ENCODE measurements around the gene GRM7.

Gene GRM7

GRCh38 chr3:6857510-6857909 lies 3.4 kb upstream of the GRM7 start:
- TF ChIP-seq CTCF (IDR thresholded peaks at IDR 0.05; ENCODE audit: borderline replicate concordance, control extremely low read depth, extremely low read depth, insufficient read depth, missing control alignments): no peak
- no peak for DNase-seq (ENCODE audit: low spot score)
- in situ Hi-C loops (cut with MboI; ENCODE audit: low sequenced_read_pairs, unreplicated experiment): no loop called here

GRCh38 chr3:6860149-6860953 lies 564 bp upstream of the GRM7 start:
- in situ Hi-C loops (cut with MboI; ENCODE audit: low sequenced_read_pairs, unreplicated experiment): no loop called here
- no peak for TF ChIP-seq CTCF (IDR thresholded peaks at IDR 0.05; ENCODE audit: borderline replicate concordance, control extremely low read depth, extremely low read depth, insufficient read depth, missing control alignments)
- DNase-seq (ENCODE audit: low spot score): no peak

GRCh38 chr3:6861625-6862000 lies 698 bp downstream of the GRM7 start:
- TF ChIP-seq CTCF (IDR thresholded peaks at IDR 0.05; ENCODE audit: borderline replicate concordance, control extremely low read depth, extremely low read depth, insufficient read depth, missing control alignments): no peak
- DNase-seq (ENCODE audit: low spot score): peak; percentile 26
- in situ Hi-C loops (cut with MboI; ENCODE audit: low sequenced_read_pairs, unreplicated experiment): no loop called here

- in situ Hi-C loops (cut with MboI; ENCODE audit: low sequenced_read_pairs, unreplicated experiment): no loop called here
- no peak for TF ChIP-seq CTCF (IDR thresholded peaks at IDR 0.05; ENCODE audit: borderline replicate concordance, control extremely low read depth, extremely low read depth, insufficient read depth, missing control alignments)
- DNase-seq (ENCODE audit: low spot score): peak; percentile 25
These were observed 1.3 kb downstream of the GRM7 start for GRCh38 chr3:6862041-6862879.

- DNase-seq (ENCODE audit: low spot score): peak; percentile 17
- TF ChIP-seq CTCF (IDR thresholded peaks at IDR 0.05; ENCODE audit: borderline replicate concordance, control extremely low read depth, extremely low read depth, insufficient read depth, missing control alignments): no peak
- in situ Hi-C loops (cut with MboI; ENCODE audit: low sequenced_read_pairs, unreplicated experiment): no loop called here
These were observed 1.9 kb downstream of the GRM7 start for GRCh38 chr3:6862880-6863195.

GRCh38 chr3:6867269-6867668 lies 6.4 kb downstream of the GRM7 start:
- TF ChIP-seq CTCF (IDR thresholded peaks at IDR 0.05; ENCODE audit: borderline replicate concordance, control extremely low read depth, extremely low read depth, insufficient read depth, missing control alignments): no peak
- DNase-seq (ENCODE audit: low spot score): no peak
- in situ Hi-C loops (cut with MboI; ENCODE audit: low sequenced_read_pairs, unreplicated experiment): no loop called here
